ENCODE measurements around the gene TNNT3.

The TNNT3 gene

DNA sequence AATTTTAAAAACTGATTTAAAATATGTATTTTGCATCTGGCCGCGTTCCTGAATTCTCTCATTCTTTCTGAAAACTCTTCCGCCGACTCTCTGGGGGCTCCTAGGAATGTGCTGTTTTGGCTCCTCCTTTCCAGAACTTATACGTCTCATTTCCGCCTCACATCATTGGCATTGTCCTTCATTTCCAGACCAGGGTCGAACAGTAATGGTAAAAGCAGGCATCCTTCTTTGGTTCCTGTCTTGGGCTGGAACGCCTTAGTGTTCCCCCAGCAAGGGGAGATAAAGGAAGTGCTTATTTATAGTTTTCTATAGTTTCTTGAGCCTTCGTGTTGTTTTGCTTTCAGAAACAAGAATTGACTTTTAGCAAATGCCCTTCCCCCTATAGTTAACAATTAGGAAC is 10.9 kb upstream of the TNNT3 start:
- no peak for TF ChIP-seq ZNF274 (IDR thresholded peaks at IDR 0.05; ENCODE audit: low read depth, low read length)
- TF ChIP-seq YY1 (IDR thresholded peaks at IDR 0.05; ENCODE audit: insufficient read depth, insufficient read length): no peak
- no peak for TF ChIP-seq SUZ12 (IDR thresholded peaks at IDR 0.05; ENCODE audit: extremely low read depth, insufficient read depth, insufficient read length)
- no peaks in the 10 kb centered on the region for H3K9me3 ChIP-seq (ENCODE audit: insufficient read depth, low read length)
- no peaks in the 10 kb centered on the region for H3K36me3 ChIP-seq (ENCODE audit: insufficient read depth, insufficient read length, low read length)
- no peak overlapping the region for H3K9ac ChIP-seq (ENCODE audit: insufficient read length, low read depth)
- no peaks in the 10 kb centered on the region for H3K27me3 ChIP-seq (ENCODE audit: insufficient read depth, insufficient read length)
- DNase-seq (ENCODE audit: low read depth, low spot score): no peak
- no peak overlapping the region for H3K4me3 ChIP-seq (ENCODE audit: insufficient read length, low read depth)
- H3K4me1 ChIP-seq (ENCODE audit: insufficient read depth, insufficient read length): no peaks in the 10 kb centered on the region

DNA sequence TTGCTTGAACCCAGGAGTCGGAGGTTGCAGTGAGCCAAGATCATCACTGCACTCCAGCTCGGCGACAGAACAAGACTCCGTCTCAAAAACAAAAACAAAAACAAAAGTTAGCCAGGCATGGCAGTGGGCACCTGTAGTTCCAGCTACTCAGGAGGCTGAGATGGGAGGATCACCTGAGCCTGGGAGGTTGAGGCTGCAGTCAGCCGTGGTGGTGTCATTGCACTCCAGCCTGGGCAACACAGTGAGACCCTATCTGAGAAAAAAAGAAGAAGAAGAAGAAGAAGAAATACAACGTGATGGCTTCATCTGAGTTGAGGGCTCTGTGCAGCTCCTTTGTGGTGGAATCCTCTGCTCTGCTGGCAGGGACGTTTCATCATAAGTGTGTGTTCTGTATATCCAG is 10.0 kb upstream of the TNNT3 start:
- Histone ChIP-seq H3K27me3 (ENCODE audit: insufficient read depth, insufficient read length) (no peaks in the 10 kb centered on the region), H3K9me3 (ENCODE audit: insufficient read depth, low read length) (no peaks in the 10 kb centered on the region), H3K4me3 (ENCODE audit: insufficient read length, low read depth) (no peak overlapping the region), H3K36me3 (ENCODE audit: insufficient read depth, insufficient read length, low read length) (no peaks in the 10 kb centered on the region), H3K9ac (ENCODE audit: insufficient read length, low read depth) (no peak overlapping the region), H3K4me1 (ENCODE audit: insufficient read depth, insufficient read length) (no peaks in the 10 kb centered on the region)
- DNase-seq (ENCODE audit: low read depth, low spot score): no peak
- TF ChIP-seq YY1 (IDR thresholded peaks at IDR 0.05; ENCODE audit: insufficient read depth, insufficient read length) (no peak), SUZ12 (IDR thresholded peaks at IDR 0.05; ENCODE audit: extremely low read depth, insufficient read depth, insufficient read length) (no peak)

DNA sequence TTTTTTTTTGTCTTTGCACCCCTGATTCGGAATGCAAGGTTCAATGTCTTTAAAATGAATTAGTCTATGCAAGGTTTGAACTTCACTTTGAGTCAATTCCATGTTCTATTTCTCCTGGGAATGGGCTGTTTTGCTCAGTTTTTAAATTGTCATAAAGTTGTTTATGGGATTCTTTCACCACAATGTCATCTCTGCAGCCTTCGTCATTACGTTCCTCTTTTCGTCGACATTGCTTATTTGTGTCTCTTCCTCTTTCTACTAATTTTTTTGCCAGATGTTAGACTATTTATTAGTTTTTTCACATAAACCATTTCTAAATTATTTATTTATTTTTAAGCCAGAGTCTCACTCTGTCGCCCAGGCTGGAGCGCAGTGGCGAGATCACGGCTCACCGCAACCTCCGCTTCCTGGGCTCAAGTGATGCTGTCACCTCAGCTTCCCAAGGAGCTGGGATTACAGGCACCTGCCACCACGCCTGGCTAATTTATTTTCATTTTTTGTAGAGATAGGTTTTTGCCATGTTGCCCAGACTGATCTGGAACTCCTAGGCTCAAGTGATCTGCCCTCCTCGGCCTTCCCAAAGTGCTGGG is 7.1 kb upstream of the TNNT3 start:
- DNase-seq (ENCODE audit: low read depth, low spot score): no peak
- H3K27me3 ChIP-seq (ENCODE audit: insufficient read depth, insufficient read length): peaks cover 4% of the 10 kb centered on the region
- TF ChIP-seq SUZ12 (IDR thresholded peaks at IDR 0.05; ENCODE audit: extremely low read depth, insufficient read depth, insufficient read length) (no peak), YY1 (IDR thresholded peaks at IDR 0.05; ENCODE audit: insufficient read depth, insufficient read length) (no peak), ZNF274 (IDR thresholded peaks at IDR 0.05; ENCODE audit: low read depth, low read length) (no peak)
- no peaks in the 10 kb centered on the region for H3K36me3 ChIP-seq (ENCODE audit: insufficient read depth, insufficient read length, low read length)
- no peaks in the 10 kb centered on the region for H3K9me3 ChIP-seq (ENCODE audit: insufficient read depth, low read length)
- H3K4me1 ChIP-seq (ENCODE audit: insufficient read depth, insufficient read length): peaks cover 8% of the 10 kb centered on the region
- H3K4me3 ChIP-seq (ENCODE audit: insufficient read length, low read depth): no peak overlapping the region
- H3K9ac ChIP-seq (ENCODE audit: insufficient read length, low read depth): no peak overlapping the region

DNA sequence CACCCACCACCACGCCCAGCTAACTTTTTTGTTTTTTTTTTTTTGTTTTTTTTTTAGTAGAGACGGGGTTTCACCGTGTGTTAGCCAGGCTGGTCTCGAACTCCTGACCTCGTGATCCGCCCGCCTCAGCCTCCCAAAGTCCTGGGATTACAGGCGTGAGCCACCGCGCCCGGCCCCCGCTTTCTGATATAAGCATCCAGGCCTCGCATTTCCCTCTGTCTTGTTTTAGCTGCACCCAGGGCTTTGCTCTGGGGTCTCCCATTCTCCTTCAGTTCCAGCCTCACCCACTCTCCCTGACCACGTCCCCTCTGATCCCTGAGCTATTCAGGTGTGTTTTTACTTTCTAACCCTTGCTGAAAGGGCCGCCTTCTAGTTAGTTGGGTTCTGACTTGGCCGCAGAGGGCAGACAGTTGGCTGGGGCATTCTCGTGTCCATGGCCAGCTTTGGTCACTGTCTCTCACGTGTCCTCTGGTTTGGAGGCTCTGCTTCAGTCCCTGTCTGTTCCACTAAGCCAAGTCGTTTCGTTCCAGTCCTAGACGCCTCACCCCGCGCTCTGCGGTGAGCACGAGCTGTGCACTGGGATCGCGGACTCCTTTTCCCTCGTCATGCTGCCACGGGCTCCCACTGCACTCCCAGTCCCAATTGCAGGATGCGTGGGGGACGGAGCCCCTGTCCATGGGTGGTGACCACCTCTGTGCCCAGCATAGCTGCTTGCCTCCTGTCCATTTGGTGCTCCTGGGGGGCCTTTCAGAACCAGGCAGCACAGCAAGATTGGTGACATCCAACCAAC is 6.0 kb upstream of the TNNT3 start:
- no peak for TF ChIP-seq SUZ12 (IDR thresholded peaks at IDR 0.05; ENCODE audit: extremely low read depth, insufficient read depth, insufficient read length)
- TF ChIP-seq ZNF274 (IDR thresholded peaks at IDR 0.05; ENCODE audit: low read depth, low read length): no peak
- TF ChIP-seq YY1 (IDR thresholded peaks at IDR 0.05; ENCODE audit: insufficient read depth, insufficient read length): no peak
- H3K4me3 ChIP-seq (ENCODE audit: insufficient read length, low read depth): no peak overlapping the region
- no peaks in the 10 kb centered on the region for H3K36me3 ChIP-seq (ENCODE audit: insufficient read depth, insufficient read length, low read length)
- no peak for DNase-seq (ENCODE audit: low read depth, low spot score)
- H3K4me1 ChIP-seq (ENCODE audit: insufficient read depth, insufficient read length): peaks cover 13% of the 10 kb centered on the region
- H3K9me3 ChIP-seq (ENCODE audit: insufficient read depth, low read length): no peaks in the 10 kb centered on the region
- H3K9ac ChIP-seq (ENCODE audit: insufficient read length, low read depth): no peak overlapping the region
- H3K27me3 ChIP-seq (ENCODE audit: insufficient read depth, insufficient read length): peaks cover 4% of the 10 kb centered on the region

DNA sequence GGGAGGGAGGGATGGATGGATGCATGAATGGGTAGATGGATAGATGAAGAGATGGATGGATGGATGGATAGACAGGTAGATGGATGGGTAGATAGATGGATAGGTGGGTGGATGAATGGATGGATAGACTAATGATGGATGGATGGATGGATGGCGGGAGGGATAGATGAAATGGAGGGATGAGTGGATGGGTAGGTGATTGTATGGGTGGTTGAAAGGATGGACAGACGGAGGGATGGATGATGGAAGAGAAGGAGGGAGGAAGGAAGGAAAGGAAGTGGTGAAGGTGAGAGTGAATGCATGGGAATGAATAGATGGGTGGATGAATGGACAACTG is 3.7 kb upstream of the TNNT3 start:
- TF ChIP-seq YY1 (IDR thresholded peaks at IDR 0.05; ENCODE audit: insufficient read depth, insufficient read length) (no peak), SUZ12 (IDR thresholded peaks at IDR 0.05; ENCODE audit: extremely low read depth, insufficient read depth, insufficient read length) (no peak), ZNF274 (IDR thresholded peaks at IDR 0.05; ENCODE audit: low read depth, low read length) (no peak)
- Histone ChIP-seq H3K4me3 (ENCODE audit: insufficient read length, low read depth) (no peak overlapping the region), H3K4me1 (ENCODE audit: insufficient read depth, insufficient read length) (peaks cover 13% of the 10 kb centered on the region), H3K9me3 (ENCODE audit: insufficient read depth, low read length) (no peaks in the 10 kb centered on the region), H3K27me3 (ENCODE audit: insufficient read depth, insufficient read length) (peaks cover 4% of the 10 kb centered on the region), H3K9ac (ENCODE audit: insufficient read length, low read depth) (no peak overlapping the region), H3K36me3 (ENCODE audit: insufficient read depth, insufficient read length, low read length) (no peaks in the 10 kb centered on the region)
- DNase-seq (ENCODE audit: low read depth, low spot score): no peak

DNA sequence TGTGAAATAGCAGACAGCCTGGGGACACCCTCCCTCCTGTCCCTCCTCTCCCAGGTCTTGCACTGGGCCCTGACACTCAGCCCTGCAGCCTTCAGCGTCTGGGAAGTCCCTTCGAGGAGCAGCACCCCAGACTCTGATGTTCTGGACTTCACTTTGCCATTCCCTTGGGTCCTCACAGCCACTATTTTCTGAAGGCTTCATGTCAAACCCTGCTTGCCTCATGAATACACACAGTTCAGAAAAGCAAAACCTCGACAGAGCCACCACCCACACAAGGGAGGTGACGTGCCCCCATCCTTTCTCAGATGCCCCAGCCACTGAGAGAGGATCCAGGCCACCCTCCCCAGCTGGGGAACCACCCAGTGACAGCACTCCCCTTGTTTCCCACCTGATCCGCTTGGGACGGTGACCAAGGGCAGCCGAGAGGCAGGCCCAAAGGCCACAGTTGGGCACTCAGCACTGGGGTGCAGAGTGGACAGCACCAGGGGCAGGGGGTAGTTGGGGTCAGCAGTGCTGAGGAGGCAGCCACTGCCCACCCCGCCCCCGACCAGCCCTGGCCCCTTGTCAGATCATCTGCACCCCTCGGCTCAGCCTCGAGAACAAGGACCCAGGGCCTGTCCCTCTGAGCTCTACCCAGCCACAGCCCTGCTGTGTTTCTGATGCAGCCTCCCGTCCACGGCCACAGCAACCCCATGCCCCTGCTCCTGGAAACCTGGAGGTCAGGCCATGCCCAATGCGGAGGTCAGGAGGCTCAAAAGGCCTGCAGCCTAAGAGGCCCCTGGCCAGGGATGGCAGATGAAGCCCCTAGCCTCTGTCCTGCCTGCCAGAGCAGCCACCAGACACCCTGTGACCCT is 3.1 kb upstream of the TNNT3 start:
- peaks cover 4% of the 10 kb centered on the region for H3K27me3 ChIP-seq (ENCODE audit: insufficient read depth, insufficient read length)
- no peaks in the 10 kb centered on the region for H3K9me3 ChIP-seq (ENCODE audit: insufficient read depth, low read length)
- H3K36me3 ChIP-seq (ENCODE audit: insufficient read depth, insufficient read length, low read length): no peaks in the 10 kb centered on the region
- no peak overlapping the region for H3K4me3 ChIP-seq (ENCODE audit: insufficient read length, low read depth)
- peak overlapping the region; percentile 46 for H3K9ac ChIP-seq (ENCODE audit: insufficient read length, low read depth)
- TF ChIP-seq ZNF274 (IDR thresholded peaks at IDR 0.05; ENCODE audit: low read depth, low read length) (no peak), YY1 (IDR thresholded peaks at IDR 0.05; ENCODE audit: insufficient read depth, insufficient read length) (no peak), SUZ12 (IDR thresholded peaks at IDR 0.05; ENCODE audit: extremely low read depth, insufficient read depth, insufficient read length) (no peak)
- DNase-seq (ENCODE audit: low read depth, low spot score): no peak
- H3K4me1 ChIP-seq (ENCODE audit: insufficient read depth, insufficient read length): peaks cover 16% of the 10 kb centered on the region

DNA sequence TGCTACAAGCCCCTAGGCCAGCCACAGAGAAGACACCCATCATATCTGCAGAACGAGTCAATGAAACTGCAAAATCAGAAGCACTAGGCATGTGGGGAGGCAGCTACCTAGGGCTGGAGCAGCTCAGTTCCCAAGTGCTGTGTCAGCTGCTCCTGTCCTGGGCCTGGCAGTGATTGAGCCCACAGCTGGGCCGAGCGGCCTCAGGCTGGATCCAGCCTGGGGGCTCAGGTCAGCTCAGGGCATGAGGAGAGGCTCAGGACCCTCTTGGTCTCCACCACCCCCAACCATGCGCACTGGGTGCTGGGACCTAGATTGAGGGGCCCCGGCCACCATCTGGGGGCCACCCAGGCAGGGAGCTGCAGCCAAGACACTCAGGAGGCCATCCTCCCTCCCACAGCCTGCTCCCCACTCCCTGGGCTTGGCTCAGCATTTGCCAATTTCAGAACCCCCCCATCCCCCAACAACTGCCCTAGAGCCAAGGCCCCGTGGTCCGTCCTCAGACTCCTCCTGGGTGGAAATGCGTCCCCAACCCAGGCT is 2.4 kb upstream of the TNNT3 start:
- H3K9ac ChIP-seq (ENCODE audit: insufficient read length, low read depth): peak overlapping the region; percentile 46
- no peaks in the 10 kb centered on the region for H3K9me3 ChIP-seq (ENCODE audit: insufficient read depth, low read length)
- peaks cover 16% of the 10 kb centered on the region for H3K4me1 ChIP-seq (ENCODE audit: insufficient read depth, insufficient read length)
- H3K36me3 ChIP-seq (ENCODE audit: insufficient read depth, insufficient read length, low read length): no peaks in the 10 kb centered on the region
- TF ChIP-seq SUZ12 (IDR thresholded peaks at IDR 0.05; ENCODE audit: extremely low read depth, insufficient read depth, insufficient read length) (no peak), ZNF274 (IDR thresholded peaks at IDR 0.05; ENCODE audit: low read depth, low read length) (no peak), YY1 (IDR thresholded peaks at IDR 0.05; ENCODE audit: insufficient read depth, insufficient read length) (no peak)
- no peak overlapping the region for H3K4me3 ChIP-seq (ENCODE audit: insufficient read length, low read depth)
- H3K27me3 ChIP-seq (ENCODE audit: insufficient read depth, insufficient read length): peaks cover 4% of the 10 kb centered on the region
- DNase-seq (ENCODE audit: low read depth, low spot score): no peak
